Astrocyte of the hippocampus (primary cell): ENCODE results near the gene OSGIN1.

ENCODE experiments used
- DNase-seq: peaks from one replicate; pipeline ENCODE4 v3.0.0; 2011; ENCODE audit warnings: low read depth, low spot score

Gene OSGIN1

DNA sequence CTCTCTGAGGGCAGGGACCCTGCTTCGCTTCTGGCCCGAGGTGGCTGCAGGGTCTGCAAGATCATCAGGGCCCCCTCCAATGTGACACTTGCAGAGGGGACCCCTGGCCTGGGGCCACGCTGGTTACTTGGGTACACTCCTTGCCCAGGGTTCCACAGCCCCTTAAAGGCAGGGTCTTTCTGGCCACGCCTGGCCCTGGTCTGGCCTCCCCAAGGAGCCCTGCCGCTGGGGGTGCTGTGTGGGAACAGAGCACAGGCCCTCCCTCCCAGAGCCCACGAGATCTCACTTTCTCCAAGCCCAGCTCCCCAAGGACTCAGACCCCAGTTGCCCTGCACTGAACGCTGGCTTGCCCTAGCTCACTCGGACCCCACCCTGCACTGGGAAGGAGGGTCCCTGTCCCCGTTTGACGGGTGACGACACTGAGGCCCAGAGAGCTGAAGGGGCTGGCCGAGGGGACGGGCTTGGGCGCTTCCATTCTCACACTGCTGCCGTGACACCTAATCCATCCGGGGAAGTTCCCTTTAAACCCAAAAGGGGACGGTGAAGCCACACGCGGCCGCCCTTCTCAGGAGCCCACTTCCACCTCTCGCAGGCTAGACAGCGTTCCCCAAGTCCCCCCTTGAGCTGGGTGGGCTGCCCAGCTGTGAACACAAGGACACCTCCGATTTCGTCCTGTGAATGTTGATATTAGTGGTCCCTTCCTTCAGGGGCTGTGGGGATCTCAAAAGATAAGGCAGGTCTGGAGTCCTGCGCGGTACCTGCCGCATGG lies 26.9 kb upstream of the OSGIN1 start:
- DNase-seq: no peak

DNA sequence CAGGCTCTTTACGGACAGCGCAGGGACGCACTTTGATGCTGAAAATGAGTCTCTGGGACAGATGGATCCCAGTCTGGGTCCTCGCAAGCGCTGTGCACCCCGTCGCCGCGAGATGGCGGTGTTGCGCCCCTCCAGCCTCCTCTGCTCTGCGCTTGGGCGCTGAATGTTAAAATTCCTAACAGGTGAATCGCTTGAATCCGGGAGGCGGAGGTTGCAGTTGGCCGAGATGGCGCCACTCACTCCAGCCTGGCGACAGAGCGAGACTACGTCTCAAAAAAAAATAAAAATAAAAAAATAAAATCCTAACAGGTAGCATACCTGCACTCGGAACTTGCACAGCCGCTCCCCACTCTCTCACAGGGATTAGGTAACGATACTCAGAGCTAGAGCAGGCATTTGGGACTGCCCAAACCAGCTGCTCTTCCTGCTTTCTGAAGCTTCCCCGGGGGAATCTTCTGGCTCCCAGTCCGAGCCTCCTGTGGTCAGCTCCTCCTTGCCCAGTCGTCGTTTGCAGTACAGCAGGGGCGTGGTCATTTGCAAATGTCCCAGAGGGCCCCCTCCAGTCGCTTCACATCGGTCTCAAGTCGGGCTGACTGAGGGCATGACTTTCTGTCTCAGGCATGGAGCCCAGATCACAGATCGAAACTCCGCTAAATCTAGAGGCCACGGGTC lies 26.2 kb upstream of the OSGIN1 start:
- peak; percentile 90 for DNase-seq

GRCh38 chr16:83928341-83929055 lies 24.5 kb upstream of the OSGIN1 start:
- peak; percentile 45 for DNase-seq

DNA sequence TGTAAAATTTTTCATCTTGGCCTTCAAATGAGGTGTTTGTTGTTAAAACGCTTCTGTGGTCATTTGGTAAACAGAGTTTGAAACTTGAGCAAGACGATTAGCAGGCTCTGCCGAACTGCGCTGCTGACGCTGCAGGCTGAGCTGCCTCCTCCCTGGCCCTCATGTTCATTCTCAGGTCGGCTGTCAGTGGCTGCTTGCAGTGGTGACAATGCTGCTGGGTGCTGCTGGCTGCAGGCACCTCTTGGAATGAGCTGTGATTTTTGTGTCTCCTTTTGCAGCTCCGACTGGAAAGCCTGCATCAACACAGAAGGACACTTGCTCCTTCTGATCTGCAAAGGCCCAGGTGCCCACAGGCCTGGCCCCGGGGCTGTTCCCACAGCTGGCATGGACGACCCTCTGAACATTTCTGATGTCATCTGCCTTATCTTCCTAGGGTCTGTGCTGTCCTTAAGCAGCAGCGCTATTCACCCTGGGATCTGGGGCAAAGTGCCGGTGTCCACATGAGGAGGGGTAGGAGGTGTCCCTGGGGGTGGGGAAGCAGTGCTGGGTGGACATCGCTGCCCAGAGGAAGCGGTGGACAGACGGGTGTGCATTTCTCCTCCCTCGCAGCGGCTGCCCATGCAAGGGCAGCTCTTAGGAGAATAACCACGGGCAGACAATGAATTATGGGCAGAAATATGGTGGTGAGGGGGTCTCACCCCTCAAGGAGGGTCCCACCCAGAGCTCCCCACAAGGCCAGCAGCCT lies 23.1 kb upstream of the OSGIN1 start:
- DNase-seq: no peak

DNA sequence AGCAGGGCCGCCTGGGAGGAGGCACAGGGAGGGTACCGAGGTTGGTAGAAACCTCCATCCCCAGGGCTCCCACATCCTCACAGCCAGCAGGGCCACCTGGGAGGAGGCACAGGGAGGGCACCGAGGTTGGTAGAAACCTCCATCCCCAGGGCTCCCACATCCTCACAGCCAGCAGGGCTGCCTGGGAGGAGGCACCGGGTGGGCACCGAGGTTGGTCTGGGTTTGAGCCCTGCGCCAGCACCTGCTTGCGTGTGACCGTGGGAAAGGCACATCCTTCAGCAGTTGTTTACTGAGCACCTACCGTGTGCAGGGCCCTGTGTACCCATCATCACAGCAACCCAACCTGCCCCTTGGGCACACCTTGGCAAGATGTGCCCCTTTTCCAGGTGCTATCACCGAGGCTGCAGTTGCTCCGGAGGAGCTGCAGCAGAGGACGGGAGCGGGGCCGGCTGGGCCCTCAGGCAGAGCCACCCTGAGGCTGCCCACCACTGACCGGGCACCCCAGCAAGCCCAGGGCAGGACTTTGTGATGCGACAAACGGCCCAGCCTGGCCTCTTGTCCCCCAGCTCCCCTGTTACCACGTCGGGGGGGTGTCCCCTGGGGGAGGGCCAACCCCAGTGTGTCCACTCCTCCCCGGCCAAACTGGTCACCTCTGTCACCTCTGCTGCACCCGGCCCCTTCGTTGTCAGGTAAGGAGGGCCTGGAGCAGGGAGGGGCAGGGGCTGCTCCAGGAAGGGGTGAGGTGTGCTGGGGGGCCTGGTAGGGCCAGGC lies 22.1 kb upstream of the OSGIN1 start:
- DNase-seq: no peak

DNA sequence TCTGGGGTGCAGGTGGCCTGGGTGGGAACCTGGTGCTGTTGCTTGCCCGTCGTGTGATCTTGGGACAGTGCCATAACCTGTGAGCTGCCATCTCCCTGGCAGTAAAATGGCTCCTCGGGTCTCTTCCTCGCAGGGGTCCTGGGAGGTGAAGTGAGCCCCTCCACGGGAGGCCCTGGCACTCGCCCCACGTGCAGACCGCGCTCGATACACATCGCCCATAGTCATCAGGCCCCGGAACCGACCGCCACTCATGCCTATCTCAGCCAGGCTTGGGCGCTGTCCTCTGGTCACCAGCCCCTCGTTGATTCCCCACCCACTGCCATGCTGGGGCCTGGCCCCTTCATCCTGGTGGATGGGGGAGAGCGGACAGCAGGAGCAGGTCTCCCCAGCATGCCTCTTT lies 21.5 kb upstream of the OSGIN1 start:
- no peak for DNase-seq

DNA sequence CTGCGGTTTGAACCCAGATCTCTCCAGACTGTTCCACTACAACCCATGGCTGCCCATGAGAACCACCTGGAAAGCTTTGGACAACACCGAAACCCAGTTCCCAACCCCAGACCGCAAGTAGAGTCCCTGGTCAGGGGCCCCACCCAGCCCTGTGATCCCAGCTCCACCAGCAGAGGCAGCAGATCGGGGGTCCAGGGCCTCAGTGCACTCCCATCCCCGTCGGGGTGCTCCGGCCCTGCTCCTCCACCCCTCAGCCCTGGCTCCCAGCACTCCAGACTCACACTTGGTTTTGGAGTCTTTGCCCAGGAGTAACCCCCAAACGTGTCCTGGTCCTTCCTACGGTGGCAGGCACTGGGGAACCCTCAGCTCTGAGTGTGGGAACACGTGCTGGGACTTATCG lies 20.7 kb upstream of the OSGIN1 start:
- DNase-seq: no peak

- DNase-seq: peak; percentile 14
These were observed 19.9 kb upstream of the OSGIN1 start for GRCh38 chr16:83932955-83933673.

- DNase-seq: peak; percentile 16
These were observed 19.0 kb upstream of the OSGIN1 start for GRCh38 chr16:83933885-83934683.

GRCh38 chr16:83934684-83934977 lies 18.4 kb upstream of the OSGIN1 start:
- no peak for DNase-seq

DNA sequence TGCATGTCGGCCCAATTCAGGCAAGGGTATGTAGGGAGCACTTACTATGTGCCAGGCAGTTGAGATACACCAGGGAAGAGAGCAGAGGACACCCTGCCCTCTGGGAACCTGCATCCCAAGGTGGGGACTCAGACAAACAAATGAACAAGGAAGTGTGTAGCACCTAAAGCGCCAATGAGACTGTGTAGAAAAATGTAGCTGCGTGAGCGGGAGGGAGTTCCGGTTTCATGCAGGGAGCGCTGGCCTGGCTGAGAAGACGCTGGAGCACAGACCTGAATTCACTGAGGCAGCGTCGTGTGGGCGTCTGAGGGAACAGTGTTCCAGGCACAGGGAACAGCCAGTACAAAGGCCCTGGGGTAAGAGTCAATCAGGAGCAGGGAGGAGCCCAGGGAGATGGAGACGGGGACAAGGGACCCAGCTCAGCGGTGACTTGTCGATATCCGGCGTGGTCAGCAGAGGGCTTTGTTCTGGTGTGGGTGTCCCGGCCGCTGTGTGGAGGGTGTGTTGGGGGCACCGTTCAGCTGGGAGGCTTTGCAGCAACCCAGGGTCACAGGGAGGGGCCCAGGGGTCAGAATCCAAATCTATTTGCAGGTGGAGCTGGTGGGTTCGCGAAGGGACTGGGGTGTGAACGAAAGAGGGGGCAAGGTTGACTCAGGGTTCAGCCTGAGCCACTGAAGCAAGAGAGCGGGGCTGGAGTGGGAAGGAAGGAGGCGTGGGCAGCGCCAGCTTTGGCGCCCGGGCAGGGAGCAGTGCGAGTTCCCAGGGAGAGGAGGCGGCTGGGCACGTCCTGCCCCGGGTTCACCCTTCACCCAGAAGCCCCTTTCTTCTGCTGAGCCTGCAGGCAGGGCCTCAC lies 17.8 kb upstream of the OSGIN1 start:
- DNase-seq: no peak

DNA sequence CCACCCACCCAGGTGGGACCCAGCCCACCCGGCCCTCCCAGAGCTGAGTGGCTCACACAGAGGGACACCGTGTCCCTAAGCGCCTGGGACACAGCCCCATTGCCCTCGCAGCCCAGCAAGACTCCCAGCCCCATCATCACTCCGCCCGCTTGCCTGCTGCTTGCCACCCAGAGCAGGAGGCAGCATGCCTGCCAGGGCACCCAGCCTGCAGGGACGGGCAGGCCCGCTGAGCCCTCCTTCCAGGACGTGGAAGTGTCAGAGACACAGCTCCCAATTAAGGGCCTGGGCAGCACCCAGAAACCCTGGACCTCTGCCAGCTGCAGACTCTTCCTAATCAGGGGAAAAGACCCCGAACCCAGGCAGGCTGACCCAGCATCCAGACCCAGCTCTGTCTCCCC lies 17.2 kb upstream of the OSGIN1 start:
- DNase-seq: no peak

DNA sequence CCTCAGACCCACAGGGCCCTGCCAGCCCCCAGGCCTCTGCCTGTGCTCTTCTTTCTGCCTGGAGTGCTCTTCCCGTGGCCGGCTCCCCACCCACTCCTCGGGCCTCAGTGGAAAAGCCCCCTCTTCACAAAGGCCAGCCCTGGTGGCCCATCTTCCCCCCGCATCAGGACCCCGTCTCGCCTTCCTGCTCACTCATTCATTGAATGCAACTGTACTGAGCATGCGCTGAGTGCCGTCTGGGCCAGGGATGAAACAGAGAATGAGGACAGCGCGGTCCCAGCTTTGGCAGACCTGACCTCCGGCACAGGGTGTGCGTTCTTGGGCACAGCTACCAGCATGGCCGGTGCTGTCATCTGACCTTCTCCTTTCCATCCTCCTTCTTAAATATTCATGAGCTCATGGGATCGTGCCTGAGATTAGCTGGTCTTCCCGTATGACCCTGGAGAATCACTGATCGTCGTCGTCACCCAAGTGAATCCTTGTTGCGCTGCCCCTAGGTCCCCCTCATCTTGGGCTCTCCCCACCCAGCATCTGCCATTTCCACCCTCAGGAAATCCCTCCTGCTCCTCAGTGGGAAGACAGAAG lies 16.4 kb upstream of the OSGIN1 start:
- no peak for DNase-seq

GRCh38 chr16:83937267-83937666 lies 15.8 kb upstream of the OSGIN1 start:
- DNase-seq: no peak

GRCh38 chr16:83937922-83938885 lies 14.8 kb upstream of the OSGIN1 start:
- no peak for DNase-seq

DNA sequence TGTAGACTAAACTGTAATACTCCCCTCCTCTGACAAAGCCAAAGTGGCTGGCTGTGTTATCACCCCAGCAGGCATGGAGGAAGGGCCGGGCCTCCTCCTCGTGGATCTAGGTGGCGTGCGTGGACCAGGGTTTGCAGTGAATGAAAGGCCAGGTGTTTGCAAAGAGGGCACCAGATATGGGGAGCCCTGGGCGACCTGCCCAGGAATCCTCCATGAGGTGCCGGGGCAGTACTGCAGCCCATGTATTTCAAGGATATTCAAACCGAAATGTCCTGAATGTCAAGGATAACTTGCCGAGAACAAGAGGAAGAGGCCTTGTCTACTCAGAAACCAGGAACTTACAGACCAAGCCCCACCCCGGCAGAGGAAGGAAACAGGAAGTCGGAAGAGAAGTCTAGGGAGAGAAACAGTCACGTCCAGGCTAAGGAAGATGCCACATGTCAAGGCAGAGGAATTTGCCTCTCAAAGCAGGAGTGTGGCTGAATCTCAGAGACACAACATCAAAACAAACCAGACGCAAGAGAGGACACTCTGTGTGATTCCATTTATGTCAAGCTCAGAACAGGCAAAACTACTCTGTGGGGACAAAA lies 13.7 kb upstream of the OSGIN1 start:
- no peak for DNase-seq

GRCh38 chr16:83940119-83940518 lies 12.9 kb upstream of the OSGIN1 start:
- DNase-seq: no peak
